NCI-H774 (cell line): ENCODE data around the gene STAT3.
A peak's percentile ranks its signal among the peaks of the same experiment; 100 is the strongest.
"Not testable (repeated sequence)": the region's sequence is repeated elsewhere in the genome, so short reads cannot be mapped to it uniquely, and the experiment has no call there.

ENCODE experiments used
- DNase-seq: peaks from one replicate; lab custom pipeline; 2025; lab: John Stamatoyannopoulos, UW

STAT3 gene

GRCh38 chr17:42276609-42277341 lies 111.5 kb downstream of the STAT3 start:
- DNase-seq = peak; percentile 38

DNA sequence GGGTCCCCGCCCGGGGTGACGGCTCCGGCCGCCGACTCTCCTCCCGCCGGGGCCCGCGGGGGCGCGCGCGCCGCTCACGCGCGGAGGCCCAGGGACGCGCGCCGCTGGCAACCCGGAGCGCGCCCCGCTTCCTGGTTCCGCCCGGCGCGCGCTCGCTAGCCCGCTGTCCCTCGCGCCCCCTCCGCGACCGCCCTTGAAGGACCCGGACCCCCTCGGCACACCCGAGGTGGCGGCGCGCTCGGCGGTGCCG lies 112.0 kb downstream of the STAT3 start, which contains the start of gene STAT5B:
TSS of gene STAT5B (minus strand) at position 33 of the 250 bp plus-strand sequence. CDS start 44,264 bp downstream, outside the sequence.
- DNase-seq = peak; percentile 88

DNA sequence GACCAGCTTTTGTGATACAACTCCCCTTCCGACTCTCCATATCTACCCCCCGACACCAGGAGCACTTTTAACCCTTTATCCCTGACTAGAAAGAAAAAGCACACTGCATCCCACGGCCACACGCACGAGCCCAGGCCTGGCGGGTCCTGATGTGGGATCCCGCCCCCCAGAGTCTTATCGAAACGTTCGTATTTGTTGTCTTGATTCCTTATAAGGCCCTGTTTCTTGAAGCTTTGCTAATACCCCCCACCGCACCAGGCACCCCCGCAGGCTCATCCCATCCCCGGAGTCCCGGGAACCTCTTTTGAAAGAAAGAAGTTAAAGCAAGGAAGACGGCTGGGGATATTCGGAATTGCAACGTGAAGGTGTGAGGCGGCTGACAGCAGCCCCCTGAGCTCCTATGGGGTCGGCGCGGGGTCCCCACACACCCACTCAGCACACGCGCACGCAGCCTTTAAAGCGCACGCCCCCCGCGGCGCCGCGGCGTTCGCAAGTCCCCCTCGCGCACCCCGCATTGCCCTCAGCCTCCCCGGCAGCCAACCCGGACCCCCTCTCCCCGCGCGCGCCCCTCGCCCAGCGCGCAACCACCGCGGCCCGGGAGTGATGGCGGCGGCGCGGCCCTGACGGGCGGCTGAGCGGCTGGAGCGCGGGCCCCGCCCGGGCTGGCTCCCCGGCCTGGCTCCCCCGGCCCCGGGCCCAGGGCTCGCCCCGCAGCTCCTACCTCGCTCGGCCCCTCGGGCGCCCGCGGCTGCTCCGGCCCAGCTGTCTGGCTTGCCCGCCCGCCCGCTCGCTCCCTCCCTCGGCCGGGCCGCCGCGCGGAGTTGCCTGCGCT lies 112.5 kb downstream of the STAT3 start:
- DNase-seq = no peak

DNA sequence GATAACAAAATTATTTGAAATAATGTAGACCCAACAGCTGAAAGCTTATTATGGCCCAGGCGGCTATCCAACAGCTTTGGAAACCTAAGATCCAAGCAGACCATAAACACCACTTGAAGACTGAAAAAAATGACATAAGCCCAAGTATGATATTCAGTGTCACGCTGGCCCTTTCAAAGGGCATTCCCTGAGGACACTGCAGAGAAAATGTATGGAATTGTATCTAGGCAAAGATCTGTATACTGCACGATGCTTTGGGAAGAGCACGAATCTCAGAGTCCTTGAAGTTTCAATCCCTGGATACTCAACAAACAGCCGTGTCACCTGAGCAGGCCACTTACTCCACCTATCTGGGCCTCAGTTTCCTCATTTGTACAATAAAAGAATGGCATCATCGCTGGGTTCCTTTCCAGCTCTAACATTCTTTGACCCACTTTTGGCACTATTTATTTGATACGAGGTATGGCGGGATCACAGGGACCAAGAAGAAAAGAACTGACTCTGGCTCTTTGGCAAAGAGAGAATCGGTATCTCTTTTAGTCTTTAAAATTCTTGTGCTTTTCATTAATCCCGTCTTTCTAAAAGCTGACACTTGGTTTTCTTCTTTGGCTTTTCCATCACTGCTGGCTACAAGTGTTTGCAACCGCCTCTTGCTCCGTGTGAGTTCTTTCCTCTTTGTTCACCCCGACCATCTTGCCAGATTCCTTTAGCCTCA lies 113.3 kb downstream of the STAT3 start:
- no peak for DNase-seq

- no peak for DNase-seq
Measured at GRCh38 chr17:42274253-42274542, 114.0 kb downstream of the STAT3 start.

- no peak for DNase-seq
Measured at GRCh38 chr17:42273474-42274252, 114.6 kb downstream of the STAT3 start.

GRCh38 chr17:42272162-42272907 lies 115.9 kb downstream of the STAT3 start:
- DNase-seq = no peak

DNA sequence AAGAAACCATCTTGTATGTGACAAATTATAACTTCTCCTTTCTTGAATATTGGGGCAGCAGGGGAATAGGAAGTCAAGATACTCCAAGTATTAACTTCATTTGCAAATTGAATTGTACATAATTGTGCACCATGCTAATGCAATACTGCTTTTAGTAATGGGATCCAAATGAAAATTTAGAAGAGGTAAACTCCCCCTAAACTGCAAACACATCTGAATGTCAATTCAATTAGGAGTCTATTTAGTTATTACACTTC lies 116.5 kb downstream of the STAT3 start:
- DNase-seq = no peak

- DNase-seq = no peak
Measured at GRCh38 chr17:42271006-42271778, 117.0 kb downstream of the STAT3 start.

DNA sequence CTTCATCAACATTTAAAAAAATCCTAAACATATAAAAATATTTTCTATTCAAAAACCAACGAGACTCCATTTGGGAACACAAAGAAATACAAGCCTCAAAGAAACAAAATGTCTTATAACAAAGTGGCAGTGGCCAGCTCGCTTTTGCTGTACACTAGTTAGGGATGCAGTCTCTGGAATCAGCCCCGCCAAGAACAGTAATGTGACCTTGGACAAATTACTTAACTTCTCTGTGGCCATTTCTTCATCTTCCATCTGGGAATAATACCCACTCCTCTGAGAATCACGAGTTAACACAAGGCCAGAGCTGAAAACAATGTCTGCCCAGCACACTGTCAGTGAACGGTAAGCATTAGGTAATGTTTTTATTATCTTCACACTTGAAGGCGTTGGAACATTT lies 117.6 kb downstream of the STAT3 start:
- DNase-seq = no peak

DNA sequence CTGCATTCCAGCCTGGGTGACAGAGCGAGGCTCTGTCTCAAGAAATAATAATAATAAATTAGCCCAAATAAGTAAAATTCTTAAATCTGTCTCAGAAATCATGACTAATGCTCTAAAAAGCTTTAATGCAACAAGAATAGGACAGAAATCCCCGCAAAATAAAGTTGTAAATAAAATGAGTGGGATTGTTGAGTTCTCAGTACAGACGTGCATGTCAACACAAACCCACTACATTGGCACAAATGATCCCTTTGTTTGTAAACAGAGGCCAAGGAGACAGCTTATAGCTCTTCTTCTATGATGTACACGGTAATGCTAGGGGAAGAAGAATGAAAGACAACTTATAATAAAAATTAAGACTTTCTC lies 118.1 kb downstream of the STAT3 start:
- no peak for DNase-seq

GRCh38 chr17:42268236-42268635 lies 120.0 kb downstream of the STAT3 start:
- no peak for DNase-seq

GRCh38 chr17:42266918-42267766 lies 121.1 kb downstream of the STAT3 start:
- no peak for DNase-seq

GRCh38 chr17:42266462-42266861 lies 121.8 kb downstream of the STAT3 start:
- no peak for DNase-seq

GRCh38 chr17:42264366-42264765 lies 123.9 kb downstream of the STAT3 start:
- DNase-seq = not testable (repeated sequence)
